ENCODE data around the gene MDP1. TPM values are rescaled to one million over a fixed set of nuclear protein-coding genes. Genes with fewer than 3 reads are reported as not detected.
"Not testable (repeated sequence)": the region's sequence is repeated elsewhere in the genome, so short reads cannot be mapped to it uniquely, and the experiment has no call there.

MDP1 gene
- total RNA-seq, 4 donors from 2014 or later, result 5.6 to 137 (median 24.2) TPM

DNA sequence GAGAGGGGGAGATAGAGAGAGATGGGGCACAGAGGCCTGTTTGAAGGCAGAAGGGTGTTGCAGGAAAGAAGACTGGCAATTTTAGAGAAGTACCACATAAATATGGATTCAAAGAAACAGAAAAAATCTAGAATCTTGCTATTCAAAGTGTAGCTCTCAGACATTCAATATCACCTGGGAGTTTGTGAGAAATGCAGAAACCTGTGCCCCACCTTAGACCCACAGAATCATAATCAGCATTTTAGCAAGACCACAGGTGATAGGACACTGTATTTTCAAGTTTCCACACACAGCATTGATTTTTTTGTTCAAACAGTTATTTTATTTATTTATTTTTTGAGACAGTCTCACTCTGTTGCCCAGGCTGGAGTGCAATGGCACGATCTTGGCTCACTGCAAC is 13.0 kb upstream of the MDP1 start:
- Histone ChIP-seq H3K27me3 (no peaks in the 10 kb centered on the region), H3K9me3 (no peaks in the 10 kb centered on the region), H3K27ac (no peak overlapping the region), H3K4me1 (peaks cover 0 to 10% of the 10 kb centered on the region in 2 donors), H3K4me3 (no peak overlapping the region), H3K36me3 (no peaks in the 10 kb centered on the region)
- TF ChIP-seq, protein P1, sequence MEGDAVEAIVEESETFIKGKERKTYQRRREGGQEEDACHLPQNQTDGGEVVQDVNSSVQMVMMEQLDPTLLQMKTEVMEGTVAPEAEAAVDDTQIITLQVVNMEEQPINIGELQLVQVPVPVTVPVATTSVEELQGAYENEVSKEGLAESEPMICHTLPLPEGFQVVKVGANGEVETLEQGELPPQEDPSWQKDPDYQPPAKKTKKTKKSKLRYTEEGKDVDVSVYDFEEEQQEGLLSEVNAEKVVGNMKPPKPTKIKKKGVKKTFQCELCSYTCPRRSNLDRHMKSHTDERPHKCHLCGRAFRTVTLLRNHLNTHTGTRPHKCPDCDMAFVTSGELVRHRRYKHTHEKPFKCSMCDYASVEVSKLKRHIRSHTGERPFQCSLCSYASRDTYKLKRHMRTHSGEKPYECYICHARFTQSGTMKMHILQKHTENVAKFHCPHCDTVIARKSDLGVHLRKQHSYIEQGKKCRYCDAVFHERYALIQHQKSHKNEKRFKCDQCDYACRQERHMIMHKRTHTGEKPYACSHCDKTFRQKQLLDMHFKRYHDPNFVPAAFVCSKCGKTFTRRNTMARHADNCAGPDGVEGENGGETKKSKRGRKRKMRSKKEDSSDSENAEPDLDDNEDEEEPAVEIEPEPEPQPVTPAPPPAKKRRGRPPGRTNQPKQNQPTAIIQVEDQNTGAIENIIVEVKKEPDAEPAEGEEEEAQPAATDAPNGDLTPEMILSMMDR (IDR thresholded peaks at IDR 0.05), result no peak
- no peak for TF ChIP-seq POLR2A (IDR thresholded peaks at IDR 0.05)
- no peak for DNase-seq
- intact Hi-C loops (cut with DNase I; ENCODE audit: low total_unique reads), result no loop called here

DNA sequence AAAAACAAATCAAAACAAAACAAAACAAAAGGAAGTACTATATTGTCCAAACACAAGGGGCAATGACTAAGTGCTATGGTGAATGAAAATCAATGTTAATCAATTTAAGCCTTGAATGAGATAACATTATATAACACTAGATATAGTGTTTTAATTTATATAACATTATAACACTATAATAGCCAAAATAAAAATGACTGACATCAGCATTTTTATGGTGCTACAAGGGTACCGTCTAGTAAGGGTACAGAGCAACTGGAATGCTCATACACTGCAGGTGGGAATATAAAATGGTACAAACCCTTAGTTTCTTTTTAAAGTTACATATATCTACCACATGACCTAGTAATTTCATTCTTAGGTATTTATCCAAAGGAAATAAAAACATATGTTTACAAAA is 10.6 kb upstream of the MDP1 start:
- H3K36me3 ChIP-seq, result no peaks in the 10 kb centered on the region
- H3K9me3 ChIP-seq, result no peaks in the 10 kb centered on the region
- intact Hi-C loops (cut with DNase I; ENCODE audit: low total_unique reads), result no loop called here
- TF ChIP-seq, protein P1 (IDR thresholded peaks at IDR 0.05), result no peak
- TF ChIP-seq POLR2A (IDR thresholded peaks at IDR 0.05), result no peak
- no peak overlapping the region for H3K4me3 ChIP-seq
- H3K4me1 ChIP-seq, result peaks cover 0 to 2% of the 10 kb centered on the region in 2 donors
- no peak overlapping the region for H3K27ac ChIP-seq
- no peak for DNase-seq
- no peaks in the 10 kb centered on the region for H3K27me3 ChIP-seq

DNA sequence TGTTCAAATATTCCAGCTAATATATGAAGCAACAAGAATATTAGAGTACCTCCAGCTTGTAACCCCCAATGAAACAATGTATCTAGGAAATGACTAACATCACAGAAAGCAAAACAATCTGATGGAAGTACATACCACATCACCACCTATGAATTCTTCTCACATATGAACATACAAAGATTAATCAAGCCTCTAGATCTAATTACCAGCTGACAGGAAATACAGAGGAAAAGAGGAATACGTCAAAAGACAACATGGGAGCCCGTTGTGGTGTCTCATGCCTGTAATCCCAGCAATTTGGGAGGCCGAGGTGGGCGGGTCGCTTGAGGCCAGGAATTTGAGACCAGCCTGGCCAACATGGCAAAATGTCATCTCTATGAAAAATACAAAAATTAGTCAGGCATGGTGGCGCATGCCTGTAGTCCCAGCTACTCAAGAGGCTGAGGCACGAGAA is 8.8 kb upstream of the MDP1 start:
- intact Hi-C loops (cut with DNase I; ENCODE audit: low total_unique reads), result no loop called here

DNA sequence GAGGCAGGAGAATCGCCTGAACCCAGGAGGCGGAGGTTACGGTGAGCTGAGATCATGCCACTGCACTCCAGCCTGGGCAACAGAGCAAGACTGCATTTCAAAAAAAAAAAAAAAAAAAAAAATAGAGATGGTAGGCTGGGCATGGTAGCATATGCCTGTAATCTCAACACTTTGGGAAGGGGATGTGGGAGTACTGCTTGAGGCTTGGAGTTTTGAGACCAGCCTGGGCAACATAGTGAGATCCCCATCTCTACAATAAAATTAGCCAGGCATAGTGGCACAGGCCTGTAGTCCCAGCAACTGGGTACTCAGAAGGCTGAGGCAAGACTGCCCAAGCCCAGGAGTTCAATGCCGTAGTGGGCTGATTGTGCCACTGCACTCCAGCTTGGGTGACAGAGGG is 7.1 kb upstream of the MDP1 start:
- intact Hi-C loops (cut with DNase I; ENCODE audit: low total_unique reads); H3K36me3 ChIP-seq; H3K9me3 ChIP-seq; H3K4me1 ChIP-seq; DNase-seq; H3K27me3 ChIP-seq; H3K4me3 ChIP-seq; H3K27ac ChIP-seq: not testable (repeated sequence)

More for the DNA sequence above, 8.8 kb upstream of the MDP1 start:
- Histone ChIP-seq H3K4me3 (no peak overlapping the region), H3K4me1 (no peaks in the 10 kb centered on the region), H3K27ac (no peak overlapping the region), H3K27me3 (no peaks in the 10 kb centered on the region), H3K36me3 (no peaks in the 10 kb centered on the region), H3K9me3 (no peaks in the 10 kb centered on the region)
- TF ChIP-seq, protein P1 (IDR thresholded peaks at IDR 0.05), result no peak
- TF ChIP-seq POLR2A (IDR thresholded peaks at IDR 0.05), result no peak
- no peak for DNase-seq

DNA sequence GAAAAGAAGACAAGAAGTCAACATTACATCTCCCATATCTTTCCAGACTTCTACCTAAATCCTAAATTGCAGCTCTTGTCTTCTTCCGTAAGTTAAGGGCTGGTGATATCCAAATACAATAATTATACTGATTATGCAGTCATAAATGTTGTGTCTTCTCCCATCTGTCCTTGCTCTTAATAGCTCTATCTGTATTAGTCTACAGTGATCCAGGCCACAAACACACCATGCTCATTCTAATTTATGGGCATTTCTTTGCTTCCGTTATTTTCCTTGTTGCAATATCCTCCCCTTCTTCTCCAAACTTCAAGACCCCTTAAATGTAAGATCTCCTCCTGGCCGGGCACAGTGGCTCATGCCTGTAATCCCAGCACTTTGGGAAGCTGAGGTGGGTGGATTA is 3.7 kb upstream of the MDP1 start:
- no peaks in the 10 kb centered on the region for H3K36me3 ChIP-seq
- no peaks in the 10 kb centered on the region for H3K4me1 ChIP-seq
- DNase-seq, result no peak
- no peak overlapping the region for H3K27ac ChIP-seq
- H3K27me3 ChIP-seq, result no peaks in the 10 kb centered on the region
- TF ChIP-seq, protein P1 (IDR thresholded peaks at IDR 0.05), result no peak
- TF ChIP-seq POLR2A (IDR thresholded peaks at IDR 0.05), result no peak
- no peaks in the 10 kb centered on the region for H3K9me3 ChIP-seq
- no peak overlapping the region for H3K4me3 ChIP-seq
- intact Hi-C loops (cut with DNase I; ENCODE audit: low total_unique reads), result no loop called here

DNA sequence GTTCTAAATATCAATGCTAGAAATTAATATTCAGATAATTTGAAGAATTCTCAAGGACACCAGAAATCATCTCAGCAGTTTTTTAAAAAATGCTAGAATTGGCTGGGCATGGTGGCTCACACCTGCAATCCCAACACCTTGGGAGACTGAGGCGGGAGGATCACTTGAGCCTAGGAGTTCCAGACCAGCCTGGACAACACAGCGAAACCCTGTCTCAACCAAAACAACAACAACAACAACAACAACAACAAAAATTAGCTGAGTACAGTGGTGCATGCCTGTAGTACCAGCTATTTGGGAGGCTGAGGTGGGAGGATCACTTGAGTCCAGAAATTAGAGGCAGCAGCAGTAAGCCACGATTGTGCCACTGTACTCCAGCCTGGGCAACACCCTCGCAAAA is 3.2 kb upstream of the MDP1 start:
- H3K27ac ChIP-seq, result no peak overlapping the region
- no peak overlapping the region for H3K4me3 ChIP-seq
- H3K9me3 ChIP-seq, result no peaks in the 10 kb centered on the region
- no peaks in the 10 kb centered on the region for H3K36me3 ChIP-seq
- DNase-seq, result no peak
- TF ChIP-seq POLR2A (IDR thresholded peaks at IDR 0.05), result no peak
- TF ChIP-seq, protein P1 (IDR thresholded peaks at IDR 0.05), result no peak
- intact Hi-C loops (cut with DNase I; ENCODE audit: low total_unique reads), result no loop called here
- H3K4me1 ChIP-seq, result no peaks in the 10 kb centered on the region
- no peaks in the 10 kb centered on the region for H3K27me3 ChIP-seq

DNA sequence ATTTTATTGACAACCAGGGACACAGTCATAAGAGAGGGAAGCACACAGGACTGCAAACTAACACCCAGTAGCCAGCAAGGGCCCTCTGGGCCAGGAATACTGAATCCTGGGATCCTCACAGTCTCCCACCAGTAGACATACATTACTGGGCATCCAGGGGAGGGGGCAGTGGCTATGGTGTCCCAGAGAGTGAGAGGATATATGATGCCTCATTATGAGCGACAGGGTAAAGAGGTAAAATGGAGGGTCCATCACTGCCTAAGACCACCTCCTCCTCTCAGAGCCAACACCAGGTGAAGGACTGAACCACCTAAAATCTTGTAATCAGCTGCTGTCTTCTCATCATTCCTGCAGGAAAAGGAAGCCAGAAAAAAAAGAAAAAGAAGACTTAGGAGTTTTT is 1.0 kb upstream of the MDP1 start:
- intact Hi-C loops (cut with DNase I; ENCODE audit: low total_unique reads); H3K36me3 ChIP-seq: not testable (repeated sequence)

More for the DNA sequence above, 1.0 kb upstream of the MDP1 start:
- H3K4me1 ChIP-seq, H3K27ac ChIP-seq, H3K4me3 ChIP-seq, H3K27me3 ChIP-seq, DNase-seq, H3K9me3 ChIP-seq: not testable (repeated sequence)

Data from uterus (tissue), 4 donors.